GM21737 (cell line): Measurements from ENCODE around the gene TDRD10.

Experiments used
- ATAC-seq: cut with Tn5 transposase; IDR thresholded peaks from one replicate; pipeline ENCODE4 v1.9.1; 2021; ENCODE audit warnings: mild to moderate bottlenecking, moderate library complexity; ENCODE audit not compliant: unreplicated experiment

The TDRD10 gene

DNA sequence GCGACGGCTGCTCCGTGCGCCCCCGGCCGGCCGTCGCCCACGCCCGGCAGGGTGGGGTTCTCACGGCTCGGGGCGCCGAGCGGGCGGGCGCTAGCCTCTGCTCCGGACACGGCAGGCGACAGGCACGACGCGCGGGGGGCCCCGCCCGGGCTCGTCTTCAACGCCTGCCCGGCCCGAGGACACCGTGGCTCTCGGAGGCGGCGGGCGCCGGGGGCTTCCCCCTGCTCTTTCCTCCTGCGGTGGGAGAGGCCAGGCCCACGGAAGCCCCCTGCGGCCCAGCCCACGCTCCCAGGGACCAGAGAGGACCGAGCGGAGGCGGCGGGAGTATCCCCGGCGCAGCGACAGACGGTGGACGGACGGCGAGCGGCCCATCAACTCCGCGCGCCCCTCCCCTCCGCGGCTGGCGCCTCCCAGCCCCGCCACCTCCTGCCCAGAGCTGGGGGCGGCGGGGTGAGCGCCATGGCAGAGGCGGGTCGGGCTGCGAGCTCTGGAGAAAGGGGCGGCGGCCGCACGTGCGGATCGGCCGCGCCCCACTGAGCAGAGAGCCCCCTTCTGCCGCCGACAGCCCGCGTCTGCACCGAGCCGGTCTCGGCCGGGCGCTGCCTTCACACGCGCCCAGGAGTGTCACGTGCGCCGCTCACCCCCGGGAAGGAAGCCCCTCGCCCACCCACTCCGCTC lies at the start of gene TDRD10, which contains the start of gene SHE:
TDRD10 (plus strand) TSS at position 154 of the 678 bp plus-strand sequence. CDS start 4,685 bp downstream, outside the sequence.
SHE (minus strand) TSS at position 347 of the 678 bp plus-strand sequence. CDS start 386 bp downstream, outside the sequence.
- ATAC-seq = no peak

DNA sequence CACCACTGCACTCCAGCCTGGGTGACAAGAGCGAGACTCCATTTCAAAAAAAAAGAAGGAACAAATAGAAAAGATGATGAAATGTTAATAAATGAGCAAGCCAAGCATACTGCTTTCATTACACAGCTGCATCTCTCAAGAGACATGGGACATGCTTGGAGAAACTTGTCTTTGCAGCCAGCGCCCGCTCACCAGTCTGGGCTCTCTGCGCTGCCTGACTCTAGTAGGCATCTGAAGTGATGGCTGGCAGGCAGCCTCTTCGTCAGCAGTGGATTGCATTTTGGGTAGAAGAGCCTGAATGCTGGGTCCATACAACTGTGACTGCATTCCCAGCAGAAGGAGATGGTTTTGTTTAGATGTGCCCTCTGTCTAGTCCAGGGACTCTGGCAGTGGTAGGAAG lies 48.9 kb upstream of the TDRD10 start:
- ATAC-seq = no peak

DNA sequence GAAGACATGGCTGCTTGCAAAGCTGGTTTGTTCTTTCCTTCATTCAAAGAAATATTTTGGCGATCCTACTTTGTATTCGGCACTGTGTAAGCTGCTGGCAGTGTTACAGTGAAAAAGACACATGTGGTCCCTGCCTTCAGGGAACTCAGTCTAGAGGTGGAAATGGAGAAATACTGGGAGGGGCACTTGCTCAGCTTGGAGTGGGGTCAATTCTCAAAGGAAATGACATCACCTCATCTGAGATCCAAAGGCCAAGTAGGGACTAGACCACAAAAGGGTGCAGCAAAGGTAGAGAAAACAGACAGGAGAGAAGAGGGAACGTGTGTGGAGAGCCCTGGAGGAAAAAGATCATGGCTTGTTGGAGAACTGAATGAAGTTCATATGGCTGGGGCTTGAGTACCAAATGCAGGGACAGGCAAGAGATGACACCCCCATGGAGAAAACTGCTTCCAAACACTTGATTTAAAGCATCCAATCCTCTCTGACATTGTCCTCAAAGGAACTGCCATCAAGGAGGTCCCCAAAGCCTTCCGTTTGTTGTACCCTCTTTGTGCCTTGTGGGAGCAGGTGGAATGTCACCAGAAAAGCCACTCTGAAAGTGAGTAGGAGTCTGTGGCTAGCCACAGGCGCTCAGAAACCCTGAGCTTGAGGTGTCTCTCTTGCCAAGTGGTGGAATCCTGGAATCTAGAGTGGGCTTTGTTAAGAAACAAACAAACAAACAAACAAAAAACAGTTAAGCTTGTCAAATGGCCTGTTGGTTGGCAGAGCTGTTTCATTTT lies 48.3 kb upstream of the TDRD10 start:
- no peak for ATAC-seq

DNA sequence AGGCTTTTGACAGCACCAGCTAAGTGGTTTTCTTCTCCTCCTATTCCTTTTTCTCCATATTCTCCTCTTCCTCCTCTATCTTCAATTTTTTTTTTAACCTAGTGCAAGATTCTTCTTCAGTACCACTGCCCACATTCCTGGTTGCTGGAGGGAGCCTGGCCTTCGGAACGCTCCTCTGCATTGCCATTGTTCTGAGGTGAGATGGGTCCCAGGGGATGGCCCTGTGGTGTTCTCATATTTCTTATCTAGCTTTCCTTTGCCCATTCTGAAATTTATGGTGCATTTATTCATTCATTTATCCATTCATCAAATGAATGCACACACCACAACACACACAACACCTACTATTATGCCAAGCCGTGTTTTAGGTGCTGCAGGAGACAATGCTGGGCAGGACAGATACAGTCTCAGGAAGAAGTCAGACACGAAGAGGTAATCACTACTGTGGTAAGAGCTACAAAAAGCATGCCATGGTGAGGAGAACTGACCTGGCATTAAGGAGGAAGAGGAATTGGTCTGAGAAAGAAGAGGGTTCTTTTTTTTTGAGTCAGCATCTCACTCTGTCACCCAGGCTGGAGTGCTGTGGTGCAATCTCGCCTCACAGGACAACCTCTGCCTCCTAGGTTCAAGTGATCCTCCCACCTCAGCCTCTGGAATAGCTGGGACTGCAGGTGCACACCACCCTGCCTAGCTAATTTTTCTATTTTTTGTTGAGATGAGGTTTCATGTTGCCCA lies 47.5 kb upstream of the TDRD10 start:
- no peak for ATAC-seq

DNA sequence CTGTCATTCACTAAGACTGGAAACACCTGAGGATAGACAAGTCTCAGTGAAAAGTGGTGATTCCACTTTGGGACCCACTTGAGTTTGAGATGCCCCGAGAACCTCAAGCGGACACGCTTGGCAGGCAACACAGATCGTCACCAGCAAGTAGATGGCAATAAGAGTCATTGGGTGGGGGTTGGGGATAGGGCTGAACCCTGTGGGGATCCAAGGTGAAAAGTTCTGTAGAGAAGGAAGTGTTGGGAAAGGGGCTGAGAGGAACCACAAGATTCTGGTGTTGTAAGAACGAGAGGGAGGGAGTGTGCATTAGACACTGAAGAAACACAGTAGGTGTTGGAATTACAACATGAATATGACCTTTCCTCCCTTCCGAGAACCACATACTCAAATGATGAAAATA lies 45.4 kb upstream of the TDRD10 start:
- no peak for ATAC-seq

DNA sequence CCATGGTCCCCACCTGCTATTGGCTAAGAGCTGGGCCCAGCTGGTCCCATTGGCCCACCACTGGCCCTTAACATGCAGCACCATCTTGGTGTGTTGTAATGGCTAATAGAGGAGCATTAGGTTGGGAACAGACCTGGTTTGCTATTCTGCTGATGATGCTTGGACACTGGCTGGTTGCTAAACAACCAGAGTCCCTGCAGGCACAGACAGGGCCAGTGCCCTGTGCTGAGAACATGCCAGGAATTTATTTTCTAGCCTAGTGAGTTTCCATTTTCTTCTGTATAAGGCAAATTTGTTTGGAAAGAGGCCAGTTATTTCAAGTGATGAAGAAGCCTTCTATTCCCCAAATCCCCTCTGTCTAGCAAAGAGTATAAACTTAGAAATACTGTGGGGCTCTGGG lies 42.9 kb upstream of the TDRD10 start:
- ATAC-seq = no peak

- ATAC-seq = no peak
Observed at GRCh38 chr1:154460695-154461260, 41.2 kb upstream of the TDRD10 start.

- ATAC-seq = no peak
Observed at GRCh38 chr1:154463512-154463990, 38.5 kb upstream of the TDRD10 start.

DNA sequence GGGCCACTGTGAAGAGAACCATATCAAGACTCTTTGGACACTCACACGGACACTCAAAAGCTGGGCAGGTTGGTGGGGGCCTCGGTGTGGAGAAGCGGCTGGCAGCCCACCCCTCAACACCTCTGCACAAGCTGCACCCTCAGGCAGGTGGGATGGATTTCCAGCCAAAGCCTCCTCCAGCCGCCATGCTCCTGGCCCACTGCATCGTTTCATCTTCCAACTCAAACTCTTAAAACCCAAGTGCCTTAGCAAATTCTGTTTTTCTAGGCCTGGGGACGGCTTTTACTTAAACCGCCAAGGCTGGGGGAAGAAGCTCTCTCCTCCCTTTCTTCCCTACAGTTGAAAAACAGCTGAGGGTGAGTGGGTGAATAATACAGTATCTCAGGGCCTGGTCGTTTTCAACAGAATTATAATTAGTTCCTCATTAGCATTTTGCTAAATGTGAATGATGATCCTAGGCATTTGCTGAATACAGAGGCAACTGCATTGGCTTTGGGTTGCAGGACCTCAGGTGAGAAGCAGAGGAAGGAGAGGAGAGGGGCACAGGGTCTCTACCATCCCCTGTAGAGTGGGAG lies 36.3 kb upstream of the TDRD10 start:
- no peak for ATAC-seq

- ATAC-seq = no peak
Observed at GRCh38 chr1:154466206-154466605, 35.8 kb upstream of the TDRD10 start.

DNA sequence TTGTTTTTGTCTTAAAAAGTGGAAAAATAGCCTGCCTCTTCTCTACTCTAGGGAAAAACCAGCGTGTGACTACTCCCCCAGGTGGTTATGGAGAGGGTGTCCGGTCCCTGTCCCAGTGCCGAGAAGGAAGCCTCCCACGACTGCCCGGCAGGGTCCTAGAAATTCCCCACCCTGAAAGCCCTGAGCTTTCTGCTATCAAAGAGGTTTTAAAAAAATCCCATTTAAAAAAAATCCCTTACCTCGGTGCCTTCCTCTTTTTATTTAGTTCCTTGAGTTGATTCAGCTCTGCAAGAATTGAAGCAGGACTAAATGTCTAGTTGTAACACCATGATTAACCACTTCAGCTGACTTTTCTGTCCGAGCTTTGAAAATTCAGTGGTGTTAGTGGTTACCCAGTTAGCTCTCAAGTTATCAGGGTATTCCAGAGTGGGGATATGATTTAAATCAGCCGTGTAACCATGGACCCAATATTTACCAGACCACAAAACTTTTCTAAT lies 35.0 kb upstream of the TDRD10 start:
- ATAC-seq = no peak

DNA sequence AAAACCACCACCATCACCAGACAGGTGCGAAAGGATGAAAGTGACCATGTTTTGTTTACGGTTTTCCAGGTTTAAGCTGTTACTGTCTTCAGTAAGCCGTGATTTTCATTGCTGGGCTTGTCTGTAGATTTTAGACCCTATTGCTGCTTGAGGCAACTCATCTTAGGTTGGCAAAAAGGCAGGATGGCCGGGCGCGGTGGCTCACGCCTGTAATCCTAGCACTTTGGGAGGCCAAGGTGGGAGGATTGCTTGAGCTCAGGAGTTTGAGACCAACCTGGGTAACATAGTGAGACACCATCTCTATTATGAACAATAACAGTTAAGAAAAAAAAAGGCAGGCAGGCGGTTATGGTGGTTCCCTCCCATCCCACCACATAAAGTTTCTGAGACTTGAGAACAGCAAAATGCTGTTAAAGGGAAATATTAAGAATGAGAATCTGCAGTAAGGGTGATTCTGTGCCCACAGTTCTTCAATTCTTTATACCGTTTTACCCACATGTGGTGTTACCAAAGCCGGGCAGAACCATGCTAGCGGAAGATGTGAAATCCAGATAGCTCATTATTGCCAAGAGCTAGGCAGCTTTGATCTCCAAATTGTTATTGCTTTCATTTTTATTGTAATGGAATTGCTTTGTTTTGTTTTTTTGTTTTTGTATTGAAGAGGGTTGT lies 34.5 kb upstream of the TDRD10 start:
- ATAC-seq = no peak

GRCh38 chr1:154468535-154469250 lies 33.3 kb upstream of the TDRD10 start:
- ATAC-seq = no peak

GRCh38 chr1:154469844-154470560 lies 32.0 kb upstream of the TDRD10 start:
- ATAC-seq = no peak

GRCh38 chr1:154471304-154471703 lies 30.7 kb upstream of the TDRD10 start:
- no peak for ATAC-seq

DNA sequence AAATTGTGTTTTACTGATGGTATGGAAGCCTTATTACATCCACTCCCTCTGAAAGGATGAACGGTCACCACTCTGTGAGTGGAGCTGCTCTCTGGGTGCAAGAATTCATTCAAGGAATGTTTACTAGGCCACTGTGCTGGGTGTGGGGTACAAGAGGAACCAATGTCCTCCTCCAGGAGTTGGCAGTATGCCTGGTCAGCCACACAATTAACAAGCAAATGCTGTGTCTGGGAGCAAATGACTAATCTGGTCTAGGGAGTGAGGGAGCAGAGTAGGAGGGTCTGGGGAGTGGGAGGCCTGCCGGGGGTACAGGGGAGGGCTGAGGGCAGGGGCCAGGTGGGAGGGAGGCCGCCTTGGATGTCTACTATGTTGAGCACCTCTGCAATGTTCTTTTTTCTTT lies 27.2 kb upstream of the TDRD10 start:
- ATAC-seq = no peak

DNA sequence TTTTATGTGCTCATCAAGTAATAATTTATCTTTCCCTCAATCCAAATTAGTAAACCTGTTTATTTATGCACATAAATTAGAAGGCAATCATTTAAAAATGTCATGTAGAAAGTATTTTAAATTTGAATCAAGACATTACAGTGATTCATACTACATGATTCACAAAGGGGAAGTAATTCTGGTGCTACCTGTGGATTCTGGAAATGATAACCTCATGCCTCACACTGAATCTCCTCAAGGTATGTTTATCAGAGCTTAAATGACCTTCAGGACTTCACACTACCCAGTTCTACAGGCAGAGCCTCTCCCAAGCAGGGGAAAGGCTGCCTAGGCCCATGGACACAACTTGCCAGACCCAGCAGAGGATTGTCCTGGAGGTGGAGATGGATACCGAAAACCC lies 25.2 kb upstream of the TDRD10 start:
- ATAC-seq = no peak

DNA sequence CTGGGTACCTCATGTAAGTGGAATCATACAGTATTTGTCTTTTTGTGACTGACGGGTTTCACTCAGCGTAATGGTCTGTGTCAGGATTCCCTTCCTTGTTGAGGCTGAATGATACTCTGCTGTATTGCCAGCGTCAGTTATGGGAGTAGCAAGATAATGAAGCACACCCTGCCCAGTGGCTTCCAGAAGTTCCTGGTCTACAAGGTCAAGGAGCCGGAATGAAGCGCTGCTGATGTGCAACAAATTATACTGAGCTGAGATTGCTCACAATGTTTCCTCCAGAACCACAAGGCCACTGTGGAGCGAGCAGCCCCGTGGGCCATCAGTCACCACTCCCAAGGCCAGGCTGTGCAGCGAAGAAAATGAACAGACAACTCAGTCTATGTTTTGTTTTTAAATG lies 24.0 kb upstream of the TDRD10 start:
- no peak for ATAC-seq

DNA sequence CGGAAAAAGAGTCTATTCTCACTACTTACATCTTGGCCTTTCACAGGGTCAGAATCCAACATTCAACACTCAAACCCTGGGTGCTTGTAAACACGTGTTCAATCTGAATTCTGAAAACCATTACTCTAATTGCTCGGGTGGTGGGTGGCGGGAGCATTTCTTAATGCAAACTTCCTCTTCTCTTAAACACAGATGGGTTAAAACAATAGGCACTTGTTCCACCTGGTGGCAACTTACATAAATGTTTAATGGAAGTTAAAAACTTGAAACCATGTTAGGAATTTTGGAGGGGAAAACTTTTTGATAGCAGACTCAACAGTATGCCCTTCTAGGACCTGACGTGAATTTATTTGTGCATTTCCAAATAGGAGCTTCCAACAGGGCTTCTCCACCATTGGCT lies 23.4 kb upstream of the TDRD10 start:
- no peak for ATAC-seq
